ENCODE results near the gene TMEM259.

Gene TMEM259

DNA sequence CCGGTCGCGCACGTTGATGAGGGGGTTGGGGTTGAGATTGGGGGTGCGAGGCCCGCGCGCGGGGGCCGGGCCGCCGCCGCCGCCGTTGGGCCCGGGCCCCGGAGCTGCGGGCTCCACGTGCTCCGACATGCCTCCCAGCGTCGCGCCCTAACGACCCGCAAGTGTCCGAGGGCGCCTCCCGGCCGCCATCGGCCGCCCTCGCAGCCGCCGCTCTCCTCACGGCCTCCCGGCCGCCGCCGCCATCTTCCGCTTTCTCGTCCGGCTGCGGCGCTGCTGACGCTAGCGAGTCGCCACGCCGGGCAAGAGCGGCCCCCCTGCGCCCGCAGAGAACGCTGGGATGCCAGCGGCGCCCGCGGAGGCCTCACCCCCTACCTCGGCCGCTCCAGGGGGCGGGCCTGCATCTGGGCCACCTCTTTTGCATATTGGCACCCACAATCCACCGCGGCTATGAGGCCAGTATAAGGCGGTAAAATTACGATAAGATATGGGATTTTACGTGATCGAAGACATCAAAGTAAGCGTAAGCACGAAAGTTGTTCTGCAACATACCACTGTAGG, at the start of gene TMEM259:
Gene TMEM259 (minus strand): TSS at position 256 of the 558 bp plus-strand sequence. CDS start 127 bp downstream, at position 129.
- peak; percentile 97 to 98 for DNase-seq

DNA sequence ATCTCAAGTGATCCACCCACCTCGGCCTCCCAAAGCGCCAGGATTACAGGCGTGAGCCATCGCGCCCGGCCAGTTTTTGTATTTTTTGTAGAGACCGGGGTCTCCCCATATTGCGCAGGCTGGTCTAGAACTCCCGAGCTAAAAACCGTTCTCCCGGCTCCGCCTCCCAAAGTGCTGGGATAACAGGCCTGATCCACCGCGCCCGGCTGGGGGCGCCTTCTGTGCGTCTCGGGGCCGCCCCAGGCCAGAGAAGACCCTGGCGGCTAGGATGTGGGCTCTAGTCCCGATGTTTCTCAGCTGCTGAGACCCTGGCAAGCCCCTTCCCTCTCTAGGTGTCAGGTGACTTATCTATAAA, 49.6 kb upstream of the TMEM259 start:
- DNase-seq, result peak in 1 of 2 experiments; percentile 27

DNA sequence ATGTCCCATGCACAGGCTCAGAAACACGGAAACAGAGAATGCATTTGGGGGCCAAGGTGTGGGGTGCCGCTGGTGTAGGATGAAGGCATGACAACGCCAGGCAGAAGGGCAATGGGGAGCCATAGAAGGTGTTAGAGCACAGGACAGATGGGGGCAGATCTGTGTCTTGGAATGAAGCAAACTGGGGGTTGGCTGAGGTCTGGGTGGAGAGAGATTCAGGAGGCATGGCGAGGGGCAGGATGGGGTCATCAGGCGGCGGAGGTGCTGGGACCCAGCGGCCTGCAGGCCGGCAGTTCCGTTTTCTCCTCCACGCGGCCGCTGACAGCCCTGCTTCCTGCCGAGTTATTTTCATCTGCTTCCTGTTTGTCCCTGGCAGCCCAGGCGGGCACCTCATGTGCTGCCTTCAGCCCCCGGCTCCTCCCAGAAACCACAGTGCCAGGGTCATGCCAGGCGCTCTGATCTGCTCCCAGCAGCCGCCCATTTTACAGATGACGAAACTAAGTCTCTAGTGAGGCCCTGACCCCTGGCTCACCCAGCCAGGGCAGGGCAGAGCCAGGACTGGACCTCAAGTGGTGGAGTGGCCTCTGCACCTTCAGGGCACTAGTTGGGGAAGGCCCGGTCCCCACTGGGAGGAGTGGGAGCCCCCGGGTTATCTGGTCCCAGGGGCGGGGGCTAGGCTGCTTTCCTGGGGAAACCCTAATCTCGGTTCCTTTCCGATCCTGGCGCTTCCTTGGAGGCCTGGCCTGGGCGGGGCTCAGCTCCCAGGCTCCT, 48.3 kb upstream of the TMEM259 start:
- DNase-seq, result no peak

DNA sequence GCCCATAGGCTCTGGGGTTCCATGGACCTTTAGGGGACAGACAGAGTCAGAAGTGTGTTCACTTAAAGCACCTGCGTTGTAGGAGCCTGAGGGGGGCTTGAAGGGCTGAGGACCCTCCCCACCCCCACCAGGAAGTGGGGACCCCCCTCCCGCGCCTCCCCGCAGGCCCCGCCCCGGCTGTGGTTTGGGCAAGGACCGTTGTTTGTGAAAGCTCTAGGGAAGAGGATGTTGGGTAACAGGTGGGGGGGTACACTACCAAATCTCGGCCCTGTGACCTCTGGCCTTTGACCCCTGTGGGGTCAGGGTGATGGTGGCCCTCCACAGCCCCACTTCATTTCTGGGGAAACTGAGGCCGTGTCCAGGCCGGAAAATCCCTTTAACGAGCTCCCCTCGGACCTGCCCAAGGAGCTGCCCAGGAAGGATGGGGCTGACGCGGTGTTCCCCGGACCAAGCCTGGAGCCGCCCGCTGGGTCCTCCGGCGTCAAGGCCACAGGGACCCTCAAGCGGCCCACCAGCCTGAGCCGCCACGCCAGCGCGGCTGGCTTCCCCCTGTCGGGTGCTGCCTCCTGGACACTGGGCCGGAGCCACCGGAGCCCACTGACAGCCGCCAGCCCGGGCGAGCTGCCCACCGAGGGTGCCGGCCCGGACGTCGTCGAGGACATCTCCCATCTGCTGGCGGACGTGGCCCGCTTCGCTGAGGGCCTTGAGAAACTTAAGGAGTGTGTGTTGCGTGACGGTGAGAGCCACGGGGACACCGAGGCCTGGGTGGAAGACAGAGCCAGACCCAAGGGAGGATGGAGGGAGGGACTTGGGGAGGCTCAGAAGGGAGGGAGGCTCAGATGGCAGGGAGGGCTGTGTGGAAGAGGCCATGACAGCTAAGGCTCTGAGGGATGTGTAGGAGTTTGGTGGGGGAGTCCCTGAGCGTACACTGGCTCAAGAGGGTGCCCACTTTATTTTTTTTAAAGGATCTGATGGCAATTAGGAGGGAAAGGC, 47.4 kb upstream of the TMEM259 start:
- no peak for DNase-seq

DNA sequence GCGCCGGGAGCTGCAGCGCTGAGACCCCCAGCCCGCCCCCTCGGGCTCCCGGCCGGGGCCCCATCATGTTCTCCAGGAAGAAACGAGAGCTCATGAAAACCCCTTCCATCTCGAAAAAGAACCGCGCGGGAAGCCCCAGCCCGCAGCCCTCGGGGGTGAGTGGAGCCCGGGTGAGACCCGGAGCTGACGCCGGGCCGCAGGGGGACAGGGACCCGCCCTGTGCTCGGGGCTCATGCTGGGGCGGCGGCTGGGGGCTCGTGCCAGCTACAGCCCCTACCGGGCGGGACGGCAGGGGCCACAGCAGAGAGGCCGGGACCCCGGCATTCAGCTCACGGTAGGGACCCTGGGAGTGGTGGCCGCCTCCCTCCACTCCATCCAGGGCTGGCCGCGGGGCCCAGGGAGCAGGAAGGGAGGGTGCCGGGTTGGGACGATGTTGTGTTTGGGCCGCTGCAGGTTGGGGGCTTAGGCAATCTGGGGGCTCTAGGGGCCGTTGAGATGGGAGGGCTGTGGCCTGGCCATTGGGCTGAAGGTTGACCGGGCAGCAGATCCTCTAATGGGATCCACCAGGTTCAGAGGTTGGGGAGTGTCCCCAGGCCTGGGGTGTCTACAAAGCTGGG, 46.5 kb upstream of the TMEM259 start:
- DNase-seq, result no peak

DNA sequence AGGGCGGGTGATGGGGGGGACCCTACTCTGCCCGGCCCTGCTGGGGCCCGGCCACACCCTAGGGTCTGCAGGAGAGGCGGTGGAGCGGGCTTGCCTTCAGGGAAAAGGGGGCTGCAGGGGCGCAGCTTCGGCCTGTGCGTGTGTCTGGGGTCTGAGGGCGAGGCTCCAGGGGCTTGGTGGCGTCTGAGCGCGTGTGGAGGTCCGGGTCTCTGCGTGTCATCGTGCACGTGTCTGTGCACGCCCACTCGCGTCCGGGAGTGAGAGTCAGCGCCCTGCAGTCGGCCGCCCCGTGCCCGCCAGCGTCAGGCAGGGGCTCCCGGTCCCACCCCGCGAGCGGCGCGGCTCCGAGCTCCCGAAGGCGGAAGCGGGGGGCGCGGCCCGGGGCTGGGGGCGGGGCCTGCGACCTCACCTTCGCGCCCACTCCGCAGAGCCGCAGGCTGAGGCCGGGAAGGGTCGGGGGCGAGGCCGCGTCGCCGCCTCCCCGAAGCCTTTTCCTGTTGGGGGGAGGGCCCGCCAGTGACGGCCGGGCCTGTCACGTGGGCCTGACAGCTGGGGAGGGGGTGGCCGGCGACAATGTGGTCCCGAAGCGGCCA, 45.9 kb upstream of the TMEM259 start, which contains the start of gene ARHGAP45:
Gene ARHGAP45 (plus strand): TSS at position 420 of the 593 bp plus-strand sequence. CDS start 239 bp downstream, outside the sequence.
- no peak for DNase-seq

DNA sequence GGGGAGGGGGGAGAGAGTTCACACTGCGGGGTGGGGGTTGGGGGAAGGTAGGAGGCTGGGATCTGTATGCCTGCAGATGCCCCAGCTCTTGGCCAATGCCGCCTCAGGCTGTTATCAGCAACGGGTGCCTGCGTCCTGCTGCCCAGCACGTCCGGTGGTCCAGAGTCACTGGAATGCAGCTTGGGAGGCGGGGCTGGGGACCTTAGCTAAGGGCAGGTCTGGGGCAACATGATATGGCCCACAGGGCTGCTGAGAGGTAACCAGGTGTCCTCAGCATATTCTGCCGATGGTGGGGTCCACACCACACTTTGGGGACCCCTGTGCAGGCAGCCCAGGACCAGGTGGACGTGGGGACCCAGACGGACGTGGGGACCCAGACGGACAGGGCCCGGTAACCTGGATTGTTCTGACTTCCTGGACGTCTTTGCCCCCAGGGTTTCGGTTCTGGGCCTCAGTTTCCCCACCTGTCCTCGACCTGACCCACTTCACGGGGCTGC, 45.4 kb upstream of the TMEM259 start:
- DNase-seq, result no peak

DNA sequence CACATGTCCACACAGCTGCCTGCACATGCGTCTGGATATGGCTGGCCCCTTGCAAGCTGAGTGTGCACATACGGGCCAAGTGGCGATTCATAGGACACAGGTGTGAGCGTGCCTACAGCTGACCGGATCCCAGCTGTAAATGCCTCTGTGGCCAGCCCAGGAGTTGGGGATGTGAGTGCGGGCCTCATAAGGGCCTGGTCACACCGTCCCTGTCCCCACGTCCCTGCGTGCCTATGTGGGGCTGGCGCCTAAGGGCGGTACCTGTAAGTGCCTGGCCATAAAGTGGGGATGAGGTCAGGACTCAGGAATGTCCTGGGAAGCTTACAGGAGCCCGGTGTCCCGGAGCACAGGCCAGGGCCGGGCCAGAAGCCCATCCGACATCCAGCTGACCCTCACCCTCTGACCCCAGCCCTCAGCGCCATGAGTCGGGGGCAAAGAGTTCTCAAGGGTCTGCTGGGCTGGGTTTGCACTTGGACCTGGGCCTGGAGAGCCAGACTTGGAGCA, 44.7 kb upstream of the TMEM259 start:
- no peak for DNase-seq

DNA sequence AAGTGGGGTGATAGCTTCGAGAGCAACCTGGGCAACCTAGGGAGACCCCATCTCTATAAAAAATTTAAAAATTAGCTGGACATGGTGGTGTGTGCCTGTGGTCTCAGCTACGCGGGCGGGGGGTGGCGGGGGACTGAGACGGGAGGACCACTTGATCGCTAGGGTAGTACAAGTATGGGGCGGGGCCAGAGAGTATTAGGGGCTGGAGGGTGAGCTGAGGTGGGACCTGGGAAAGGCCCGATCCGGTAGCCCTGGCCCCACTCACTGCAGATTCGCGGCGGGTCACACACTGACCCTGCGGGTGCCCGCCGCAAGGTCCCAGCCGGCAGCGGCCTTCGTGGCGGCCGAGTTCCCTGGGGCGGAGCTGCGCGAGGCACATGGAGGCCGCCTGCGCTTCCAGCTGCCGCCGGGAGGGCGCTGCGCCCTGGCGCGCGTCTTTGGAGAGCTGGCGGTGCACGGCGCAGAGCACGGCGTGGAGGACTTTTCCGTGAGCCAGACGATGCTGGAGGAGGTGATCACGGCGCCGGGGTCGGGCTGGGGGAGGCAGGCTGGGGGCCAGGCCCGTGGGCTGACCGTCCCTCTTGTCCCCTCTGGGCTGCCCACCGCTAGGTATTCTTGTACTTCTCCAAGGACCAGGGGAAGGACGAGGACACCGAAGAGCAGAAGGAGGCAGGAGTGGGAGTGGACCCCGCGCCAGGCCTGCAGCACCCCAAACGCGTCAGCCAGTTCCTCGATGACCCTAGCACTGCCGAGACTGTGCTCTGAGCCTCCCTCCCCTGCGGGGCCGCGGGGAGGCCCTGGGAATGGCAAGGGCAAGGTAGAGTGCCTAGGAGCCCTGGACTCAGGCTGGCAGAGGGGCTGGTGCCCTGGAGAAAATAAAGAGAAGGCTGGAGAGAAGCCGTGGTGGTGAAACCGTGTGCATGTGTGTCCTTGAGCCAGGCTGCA, 44.0 kb upstream of the TMEM259 start:
- peak in 1 of 2 experiments; percentile 65 for DNase-seq

DNA sequence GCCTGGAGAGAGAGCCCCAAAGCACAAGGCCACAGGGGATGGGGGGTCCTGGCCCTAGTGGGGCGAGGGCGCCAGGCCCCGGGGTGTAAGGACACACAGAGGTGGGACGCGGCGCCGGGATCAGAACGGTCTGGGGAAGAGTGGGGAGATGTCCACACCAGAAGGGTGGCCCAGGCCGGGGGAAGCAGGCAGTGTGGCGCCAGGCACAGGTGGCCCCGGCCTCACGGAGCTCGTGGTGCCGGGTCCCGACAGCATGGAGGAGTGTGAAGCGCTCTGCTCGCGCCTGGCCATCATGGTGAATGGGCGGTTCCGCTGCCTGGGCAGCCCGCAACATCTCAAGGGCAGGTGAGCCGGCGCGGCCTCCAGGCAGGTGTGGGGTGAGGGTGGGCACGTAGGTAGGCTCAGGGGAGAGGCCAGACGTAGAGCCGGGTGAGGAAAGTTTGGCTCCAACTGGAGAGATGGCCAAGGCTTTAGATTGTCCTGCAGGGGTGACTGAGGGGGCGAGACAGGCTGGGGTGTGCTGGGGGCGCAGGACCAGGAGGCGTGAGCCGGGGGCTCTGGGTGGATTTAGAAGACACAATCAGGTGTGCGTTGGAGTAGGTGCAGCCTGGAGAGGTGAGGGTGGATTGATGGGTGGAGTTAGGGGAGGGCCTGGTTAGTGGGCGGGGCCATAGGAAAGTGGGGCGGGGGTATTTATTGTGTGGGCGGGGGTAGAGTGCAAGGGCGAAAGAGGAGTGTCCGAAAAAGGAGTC, 43.2 kb upstream of the TMEM259 start:
- no peak for DNase-seq

DNA sequence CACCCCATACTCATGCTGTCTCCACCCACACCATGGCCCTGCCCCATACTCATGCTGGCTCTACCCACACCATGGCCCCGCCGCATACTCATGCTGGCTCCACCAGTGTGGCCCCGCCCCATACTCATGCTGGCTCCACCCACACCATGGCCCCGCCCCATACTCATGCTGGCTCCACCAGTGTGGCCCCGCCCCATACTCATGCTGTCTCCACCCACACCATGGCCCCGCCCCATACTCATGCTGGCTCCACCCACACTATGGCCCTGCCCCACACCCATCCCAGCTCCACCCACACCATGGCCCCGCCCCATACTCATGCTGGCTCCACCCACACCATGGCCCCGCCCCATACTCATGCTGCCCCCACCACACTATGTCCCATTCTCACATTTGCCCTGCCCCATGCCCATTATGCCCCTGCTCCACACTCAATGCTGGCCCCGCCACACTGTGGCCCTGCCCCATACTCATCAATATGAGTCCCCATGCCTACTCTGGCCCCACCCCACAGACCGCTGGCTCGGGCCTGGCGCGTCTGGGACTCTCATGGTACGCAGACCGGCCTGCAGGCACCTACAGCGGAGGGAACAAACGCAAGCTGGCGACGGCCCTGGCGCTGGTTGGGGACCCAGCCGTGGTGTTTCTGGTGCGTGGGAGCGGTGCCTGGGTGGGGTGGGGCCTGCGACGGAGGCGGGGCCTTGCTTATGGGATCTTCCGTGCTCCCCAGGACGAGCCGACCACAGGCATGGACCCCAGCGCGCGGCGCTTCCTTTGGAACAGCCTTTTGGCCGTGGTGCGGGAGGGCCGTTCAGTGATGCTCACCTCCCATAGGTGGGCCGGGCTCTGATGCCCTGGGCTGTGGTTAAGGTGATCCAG, 42.3 kb upstream of the TMEM259 start:
- no peak for DNase-seq

DNA sequence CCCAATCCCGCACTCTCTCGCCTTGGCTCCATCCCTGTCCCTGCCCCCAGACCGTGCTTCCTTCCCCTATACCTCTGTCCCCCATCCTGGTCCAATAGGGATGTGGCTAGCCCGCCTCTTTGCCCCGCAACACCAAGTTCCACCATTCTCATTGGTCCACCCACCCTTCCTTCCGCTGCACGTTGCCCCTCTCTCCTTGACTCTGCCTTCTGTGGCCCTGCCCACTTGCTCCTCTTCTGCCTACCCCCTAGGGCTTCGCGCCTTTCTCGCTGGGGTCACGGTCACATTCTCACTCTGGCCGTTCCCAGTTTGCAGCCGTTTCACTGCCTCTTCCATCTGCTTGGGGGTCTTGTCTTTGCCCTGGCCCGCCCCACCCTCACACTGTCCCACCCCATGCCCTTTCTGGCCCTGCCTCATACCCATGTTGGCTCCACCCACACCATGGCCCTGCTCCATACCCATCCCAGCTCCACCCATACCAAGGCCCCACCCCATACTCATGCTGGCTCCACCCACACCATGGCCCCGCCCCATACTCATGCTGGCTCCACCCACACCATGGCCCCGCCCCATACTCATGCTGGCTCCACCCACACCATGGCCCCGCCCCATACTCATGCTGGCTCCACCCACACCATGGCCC, 41.6 kb upstream of the TMEM259 start:
- DNase-seq, result no peak

DNA sequence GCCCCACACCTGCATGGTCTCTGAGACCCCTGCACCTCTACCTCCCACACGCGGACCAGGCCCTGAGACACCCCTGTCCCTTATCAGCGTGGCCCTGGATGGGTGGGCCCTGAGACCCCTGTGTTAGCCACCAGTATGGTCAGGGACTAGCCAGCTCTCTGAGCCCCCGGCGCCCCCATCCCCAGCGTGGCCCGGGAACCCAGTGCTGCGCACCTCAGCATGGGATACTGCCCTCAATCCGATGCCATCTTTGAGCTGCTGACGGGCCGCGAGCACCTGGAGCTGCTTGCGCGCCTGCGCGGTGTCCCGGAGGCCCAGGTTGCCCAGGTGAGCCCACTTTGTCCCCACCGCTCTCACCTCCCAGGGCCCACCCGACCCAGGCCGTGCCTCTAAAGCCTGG, 41.1 kb upstream of the TMEM259 start:
- DNase-seq, result no peak

DNA sequence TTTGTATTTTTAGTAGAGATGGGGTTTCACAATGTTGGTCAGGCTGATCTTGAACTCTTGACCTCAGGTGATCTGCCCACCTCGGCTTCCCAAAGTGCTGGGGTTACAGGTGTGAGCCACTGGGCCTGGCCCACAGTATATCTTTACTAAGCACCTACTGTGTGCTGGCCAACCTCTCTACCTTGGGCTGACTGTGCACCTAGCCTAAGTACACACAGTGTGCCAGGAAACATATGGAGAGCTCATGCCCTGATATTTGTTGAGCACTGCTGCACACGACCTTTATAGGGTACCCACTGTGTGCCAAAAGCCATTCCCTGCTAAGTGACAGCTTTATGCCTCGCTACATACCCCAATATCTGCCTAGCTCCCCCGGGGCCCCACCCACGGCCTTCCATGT, 39.8 kb upstream of the TMEM259 start:
- DNase-seq, result no peak

DNA sequence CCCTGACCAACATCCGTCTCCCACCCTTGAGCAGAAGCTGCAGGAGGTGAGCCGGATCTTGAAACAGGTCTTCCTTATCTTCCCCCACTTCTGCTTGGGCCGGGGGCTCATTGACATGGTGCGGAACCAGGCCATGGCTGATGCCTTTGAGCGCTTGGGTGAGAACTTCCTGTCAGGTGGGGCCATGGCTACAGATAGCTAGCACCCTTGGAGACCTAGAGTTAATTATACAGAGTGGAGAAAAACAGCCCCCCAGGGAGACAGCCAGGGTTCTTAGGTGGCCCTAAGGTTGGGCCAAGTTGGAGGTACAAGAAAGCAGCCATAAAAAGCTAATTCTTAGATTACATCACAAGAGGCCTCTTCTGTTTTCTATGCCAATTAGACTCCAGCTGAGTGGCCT, 37.2 kb upstream of the TMEM259 start:
- DNase-seq, result no peak

DNA sequence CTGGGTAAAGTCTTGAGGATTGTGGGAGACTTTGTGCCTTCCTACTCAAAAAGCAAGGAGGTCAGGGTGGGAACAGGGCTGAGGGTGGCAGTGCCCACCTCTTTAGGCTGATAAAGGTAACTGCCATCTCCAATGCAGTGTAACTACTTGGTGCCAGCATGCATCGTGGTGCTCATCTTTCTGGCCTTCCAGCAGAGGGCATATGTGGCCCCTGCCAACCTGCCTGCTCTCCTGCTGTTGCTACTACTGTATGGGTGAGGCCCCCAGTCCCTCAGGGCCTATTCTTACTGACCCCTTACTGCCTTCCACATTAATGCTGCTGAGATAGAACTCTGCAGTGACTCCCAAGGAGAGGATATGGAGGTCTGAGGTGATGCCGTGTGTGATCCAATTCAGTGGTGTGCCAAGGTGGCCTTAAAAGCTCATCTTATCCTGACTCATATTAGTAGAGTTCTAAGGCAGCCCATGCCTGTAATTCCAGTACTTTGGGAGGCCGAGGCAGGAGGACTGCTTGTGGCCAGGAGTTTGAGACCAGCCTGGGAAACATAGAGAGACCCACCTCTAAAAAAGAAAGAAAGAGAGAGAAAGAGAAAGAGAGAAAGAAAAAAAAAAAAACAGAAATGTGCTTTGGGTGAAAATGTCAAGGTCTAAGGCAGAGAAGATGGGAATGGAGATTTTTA, 36.4 kb upstream of the TMEM259 start:
- DNase-seq, result peak in 1 of 2 experiments; percentile 38

DNA sequence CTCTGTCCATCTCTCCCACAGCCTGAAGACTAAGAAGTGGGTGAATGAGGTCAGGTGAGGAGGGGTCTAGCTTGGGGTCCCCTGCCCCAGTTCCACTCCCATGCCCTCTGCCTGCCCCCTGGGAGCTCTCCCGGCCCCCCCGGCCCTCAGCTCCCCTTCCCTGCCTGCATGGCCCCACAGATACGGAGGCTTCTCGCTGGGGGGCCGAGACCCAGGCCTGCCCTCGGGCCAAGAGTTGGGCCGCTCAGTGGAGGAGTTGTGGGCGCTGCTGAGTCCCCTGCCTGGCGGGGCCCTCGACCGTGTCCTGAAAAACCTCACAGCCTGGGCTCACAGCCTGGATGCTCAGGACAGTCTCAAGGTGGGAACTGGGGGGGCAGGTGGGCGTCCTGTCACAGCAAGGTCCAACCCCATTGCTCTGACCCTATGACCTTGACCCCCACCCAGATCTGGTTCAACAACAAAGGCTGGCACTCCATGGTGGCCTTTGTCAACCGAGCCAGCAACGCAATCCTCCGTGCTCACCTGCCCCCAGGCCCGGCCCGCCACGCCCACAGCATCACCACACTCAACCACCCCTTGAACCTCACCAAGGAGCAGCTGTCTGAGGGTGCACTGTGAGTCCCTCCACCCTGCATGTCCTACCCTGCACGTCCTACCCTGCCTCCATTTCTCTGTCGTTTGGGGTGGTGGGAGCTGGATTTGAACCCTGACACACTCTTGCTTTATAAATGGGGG, 35.1 kb upstream of the TMEM259 start:
- no peak for DNase-seq

Data from NCI-H524 (cell line).